Measurements from ENCODE around the gene SLC7A1.

DNA sequence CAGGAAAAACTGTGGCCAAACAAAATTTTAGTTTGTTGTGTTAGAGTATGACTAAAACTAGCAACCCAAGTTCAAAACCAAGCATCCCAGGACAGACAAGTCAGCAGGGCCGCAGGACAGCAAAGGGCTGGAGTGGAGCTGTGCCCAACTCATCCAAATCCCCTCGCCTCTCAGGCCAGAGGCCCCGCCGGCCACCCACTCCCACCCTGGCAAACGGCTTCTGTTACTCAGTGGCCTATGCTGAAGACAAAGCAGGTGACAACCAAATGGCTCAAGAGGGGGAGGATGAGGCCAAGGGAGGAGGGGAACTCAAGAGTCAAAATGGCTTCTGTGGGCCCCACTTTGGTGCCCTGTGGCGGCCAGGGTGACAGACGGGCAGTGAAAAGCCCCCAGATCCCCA is 69.7 kb downstream of the SLC7A1 start:
- TF ChIP-seq, protein P1, sequence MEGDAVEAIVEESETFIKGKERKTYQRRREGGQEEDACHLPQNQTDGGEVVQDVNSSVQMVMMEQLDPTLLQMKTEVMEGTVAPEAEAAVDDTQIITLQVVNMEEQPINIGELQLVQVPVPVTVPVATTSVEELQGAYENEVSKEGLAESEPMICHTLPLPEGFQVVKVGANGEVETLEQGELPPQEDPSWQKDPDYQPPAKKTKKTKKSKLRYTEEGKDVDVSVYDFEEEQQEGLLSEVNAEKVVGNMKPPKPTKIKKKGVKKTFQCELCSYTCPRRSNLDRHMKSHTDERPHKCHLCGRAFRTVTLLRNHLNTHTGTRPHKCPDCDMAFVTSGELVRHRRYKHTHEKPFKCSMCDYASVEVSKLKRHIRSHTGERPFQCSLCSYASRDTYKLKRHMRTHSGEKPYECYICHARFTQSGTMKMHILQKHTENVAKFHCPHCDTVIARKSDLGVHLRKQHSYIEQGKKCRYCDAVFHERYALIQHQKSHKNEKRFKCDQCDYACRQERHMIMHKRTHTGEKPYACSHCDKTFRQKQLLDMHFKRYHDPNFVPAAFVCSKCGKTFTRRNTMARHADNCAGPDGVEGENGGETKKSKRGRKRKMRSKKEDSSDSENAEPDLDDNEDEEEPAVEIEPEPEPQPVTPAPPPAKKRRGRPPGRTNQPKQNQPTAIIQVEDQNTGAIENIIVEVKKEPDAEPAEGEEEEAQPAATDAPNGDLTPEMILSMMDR (IDR thresholded peaks at IDR 0.05; ENCODE audit: low read length): no peak
- TF ChIP-seq EZH2 (IDR thresholded peaks at IDR 0.05; ENCODE audit: borderline replicate concordance, low read length): no peak
